Ishikawa (cell line): ENCODE data around the gene TNFRSF17.

Source experiments
- CEBPB ChIP-seq: IDR thresholded peaks from 2 replicates; pipeline ENCODE4 v1.6.1; 2012
- CREB1 ChIP-seq: IDR thresholded peaks from 2 replicates; pipeline ENCODE4 v1.6.1; 2012; ENCODE audit warnings: low read depth
- EGR1 ChIP-seq: IDR thresholded peaks from 2 replicates; pipeline ENCODE4 v1.6.1; 2012
- EP300 ChIP-seq: IDR thresholded peaks from 2 replicates; pipeline ENCODE4 v1.6.1; 2012; ENCODE audit warnings: borderline replicate concordance
- FOXM1 ChIP-seq: IDR thresholded peaks from 2 replicates; pipeline ENCODE4 v1.6.1; 2012; ENCODE audit warnings: low read depth, borderline replicate concordance
- NFIC ChIP-seq: IDR thresholded peaks from 2 replicates; pipeline ENCODE4 v1.6.1; 2012
- RAD21 ChIP-seq: IDR thresholded peaks from 2 replicates; pipeline ENCODE4 v1.6.1; 2012; ENCODE audit warnings: low read depth
- TAF1 ChIP-seq: IDR thresholded peaks from 2 replicates; pipeline ENCODE4 v1.6.1; 2012; ENCODE audit warnings: low read depth, mild to moderate bottlenecking
- TCF12 ChIP-seq: IDR thresholded peaks from 2 replicates; pipeline ENCODE4 v1.6.1; 2012; ENCODE audit warnings: low read depth
- TEAD4 ChIP-seq: IDR thresholded peaks from 2 replicates; pipeline ENCODE4 v1.6.1; 2012
- YY1 ChIP-seq: IDR thresholded peaks from 2 replicates; pipeline ENCODE4 v1.6.1; 2012; ENCODE audit warnings: low read depth
- ZBTB7A ChIP-seq: IDR thresholded peaks from 2 replicates; pipeline ENCODE4 v1.6.1; 2012; ENCODE audit warnings: low read depth
- TF ChIP-seq, protein P1 (sequence below): IDR thresholded peaks from 2 replicates; pipeline ENCODE4 v1.6.1; 2012
- TF ChIP-seq, protein P2 (sequence below): IDR thresholded peaks from 2 replicates; pipeline ENCODE4 v1.6.1; 2012
- TF ChIP-seq, protein P3 (sequence below): IDR thresholded peaks from 2 replicates; pipeline ENCODE4 v1.6.1; 2012; ENCODE audit warnings: low read depth, mild to moderate bottlenecking

TNFRSF17 gene

DNA sequence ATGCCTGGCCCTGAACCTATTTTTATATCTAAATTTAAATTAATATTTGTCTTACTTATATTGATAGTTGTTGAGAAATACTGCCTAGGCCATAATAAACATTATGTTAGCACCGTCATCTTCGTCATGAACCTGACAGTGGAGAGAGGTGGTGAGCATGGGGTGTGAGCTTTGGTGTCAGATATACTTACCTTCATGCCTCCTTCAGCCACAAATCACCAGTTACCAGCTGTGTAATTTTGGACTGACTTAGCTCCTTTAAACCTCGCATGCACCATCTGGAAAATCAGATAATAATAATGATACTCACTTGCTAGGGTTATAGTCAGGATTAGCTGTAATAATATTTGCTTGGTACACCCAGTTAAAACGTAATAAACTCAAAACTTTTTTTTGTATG is 46.6 kb downstream of the TNFRSF17 start:
- TF ChIP-seq, protein P1, sequence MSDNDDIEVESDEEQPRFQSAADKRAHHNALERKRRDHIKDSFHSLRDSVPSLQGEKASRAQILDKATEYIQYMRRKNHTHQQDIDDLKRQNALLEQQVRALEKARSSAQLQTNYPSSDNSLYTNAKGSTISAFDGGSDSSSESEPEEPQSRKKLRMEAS, result no peak
- no peak for TF ChIP-seq TEAD4
- no peak for TF ChIP-seq ZBTB7A
- no peak for TF ChIP-seq CREB1
- no peak for TF ChIP-seq CEBPB
- TF ChIP-seq EGR1, result no peak
- TF ChIP-seq RAD21, result no peak
- no peak for TF ChIP-seq YY1
- no peak for TF ChIP-seq TCF12
- TF ChIP-seq, protein P2, sequence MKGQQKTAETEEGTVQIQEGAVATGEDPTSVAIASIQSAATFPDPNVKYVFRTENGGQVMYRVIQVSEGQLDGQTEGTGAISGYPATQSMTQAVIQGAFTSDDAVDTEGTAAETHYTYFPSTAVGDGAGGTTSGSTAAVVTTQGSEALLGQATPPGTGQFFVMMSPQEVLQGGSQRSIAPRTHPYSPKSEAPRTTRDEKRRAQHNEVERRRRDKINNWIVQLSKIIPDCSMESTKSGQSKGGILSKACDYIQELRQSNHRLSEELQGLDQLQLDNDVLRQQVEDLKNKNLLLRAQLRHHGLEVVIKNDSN, result no peak

DNA sequence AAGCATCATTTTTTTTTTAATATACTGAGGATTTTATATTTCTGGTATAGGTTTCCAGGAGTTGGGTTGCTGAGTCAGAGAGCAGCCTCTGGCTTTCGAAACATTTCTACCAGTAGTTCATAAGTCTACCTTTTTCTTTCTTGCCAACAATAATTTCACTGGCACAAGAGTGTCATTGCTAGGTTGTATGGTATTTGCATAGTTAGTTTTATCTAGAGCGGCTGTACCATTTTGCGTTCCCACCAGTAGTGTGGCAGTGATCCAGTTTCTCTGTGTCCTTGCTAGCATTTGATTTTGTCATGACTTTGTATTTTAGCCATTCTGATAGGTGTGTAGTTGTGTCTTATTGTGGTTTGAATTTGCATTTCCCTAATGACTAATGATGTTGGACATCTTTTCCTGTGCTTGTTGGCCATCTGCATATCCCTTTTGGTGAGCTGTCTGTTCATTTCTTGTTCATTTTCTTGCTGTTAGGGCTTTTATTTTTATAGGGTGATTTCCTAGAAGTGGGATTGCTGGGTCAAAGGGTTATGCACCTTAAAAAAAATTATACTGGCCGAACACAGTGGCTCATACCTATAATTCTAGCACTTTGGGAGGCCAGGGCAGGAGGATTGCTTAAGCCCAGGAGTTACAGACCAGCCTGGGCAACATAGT is 51.4 kb downstream of the TNFRSF17 start:
- TF ChIP-seq RAD21 (no peak), CEBPB (no peak), TCF12 (no peak), TAF1 (no peak)
- TF ChIP-seq, protein P3, sequence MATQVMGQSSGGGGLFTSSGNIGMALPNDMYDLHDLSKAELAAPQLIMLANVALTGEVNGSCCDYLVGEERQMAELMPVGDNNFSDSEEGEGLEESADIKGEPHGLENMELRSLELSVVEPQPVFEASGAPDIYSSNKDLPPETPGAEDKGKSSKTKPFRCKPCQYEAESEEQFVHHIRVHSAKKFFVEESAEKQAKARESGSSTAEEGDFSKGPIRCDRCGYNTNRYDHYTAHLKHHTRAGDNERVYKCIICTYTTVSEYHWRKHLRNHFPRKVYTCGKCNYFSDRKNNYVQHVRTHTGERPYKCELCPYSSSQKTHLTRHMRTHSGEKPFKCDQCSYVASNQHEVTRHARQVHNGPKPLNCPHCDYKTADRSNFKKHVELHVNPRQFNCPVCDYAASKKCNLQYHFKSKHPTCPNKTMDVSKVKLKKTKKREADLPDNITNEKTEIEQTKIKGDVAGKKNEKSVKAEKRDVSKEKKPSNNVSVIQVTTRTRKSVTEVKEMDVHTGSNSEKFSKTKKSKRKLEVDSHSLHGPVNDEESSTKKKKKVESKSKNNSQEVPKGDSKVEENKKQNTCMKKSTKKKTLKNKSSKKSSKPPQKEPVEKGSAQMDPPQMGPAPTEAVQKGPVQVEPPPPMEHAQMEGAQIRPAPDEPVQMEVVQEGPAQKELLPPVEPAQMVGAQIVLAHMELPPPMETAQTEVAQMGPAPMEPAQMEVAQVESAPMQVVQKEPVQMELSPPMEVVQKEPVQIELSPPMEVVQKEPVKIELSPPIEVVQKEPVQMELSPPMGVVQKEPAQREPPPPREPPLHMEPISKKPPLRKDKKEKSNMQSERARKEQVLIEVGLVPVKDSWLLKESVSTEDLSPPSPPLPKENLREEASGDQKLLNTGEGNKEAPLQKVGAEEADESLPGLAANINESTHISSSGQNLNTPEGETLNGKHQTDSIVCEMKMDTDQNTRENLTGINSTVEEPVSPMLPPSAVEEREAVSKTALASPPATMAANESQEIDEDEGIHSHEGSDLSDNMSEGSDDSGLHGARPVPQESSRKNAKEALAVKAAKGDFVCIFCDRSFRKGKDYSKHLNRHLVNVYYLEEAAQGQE, result no peak
- TF ChIP-seq, protein P1, result no peak

DNA sequence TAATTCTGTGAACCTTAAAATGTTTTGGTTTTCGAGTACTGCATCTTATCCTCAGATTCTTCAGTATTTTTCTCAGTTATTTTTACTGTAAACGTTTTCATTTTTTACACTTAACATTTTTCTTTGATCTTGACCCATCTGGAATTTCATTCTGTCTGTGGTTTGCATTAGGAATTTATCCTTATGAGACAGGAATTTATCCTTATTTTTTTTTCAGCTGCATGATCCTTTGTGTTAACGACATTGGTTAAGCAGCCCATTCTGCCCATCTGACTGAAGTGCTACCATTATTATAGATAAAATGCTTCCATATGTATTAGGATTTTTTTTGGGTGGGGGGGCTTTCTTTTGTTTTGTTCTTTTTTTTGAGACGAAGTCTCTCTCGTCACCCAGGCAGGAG is 52.5 kb downstream of the TNFRSF17 start:
- TF ChIP-seq, protein P3, result no peak
- TF ChIP-seq YY1 (no peak), TCF12 (no peak), TAF1 (no peak), RAD21 (no peak), EP300 (no peak), NFIC (no peak), FOXM1 (no peak), CREB1 (no peak)
- TF ChIP-seq, protein P2, result no peak
